Heart right ventricle (tissue), 16 donors: ENCODE measurements around the gene RBP3. TPM values are rescaled to one million over a fixed set of nuclear protein-coding genes. Genes with fewer than 3 reads are reported as not detected.

Experiments
- ATAC-seq, 8 donors: fragments of 200-7000 bp; cut with Tn5 transposase; one replicate each; pipeline ENCODE4 v1.9.1; 2020; ENCODE audit warnings: mild to moderate bottlenecking in 8 of 8, moderate library complexity in 8 of 8, moderate number of reproducible peaks in 1 of 8
- DNase-seq, 2 donors: peaks; one replicate each; pipeline ENCODE4 v3.0.0-alpha.2; 2020
- H3K27ac ChIP-seq, 10 donors: fragments of 200-600 bp; sonication (generic) in 2 of 10; one replicate each; pipeline versions ENCODE4 v1.5.0 to v1.8.0; 2020 to 2022; ENCODE audit warnings: mild to moderate bottlenecking in 3 of 10
- H3K27me3 ChIP-seq, 7 donors: fragments of 200-600 bp; one replicate each; pipeline ENCODE4 v1.8.0; 2021 to 2022; ENCODE audit warnings: mild to moderate bottlenecking in 2 of 7
- H3K36me3 ChIP-seq, 9 donors: fragments of 200-600 bp; sonication (generic) in 1 of 9; one replicate each; pipeline versions ENCODE4 v1.5.0 to v1.8.0; 2020 to 2022; ENCODE audit warnings: mild to moderate bottlenecking in 2 of 9
- H3K4me1 ChIP-seq, 9 donors: fragments of 200-600 bp; sonication (generic) in 1 of 9; one replicate each; pipeline versions ENCODE4 v1.5.0 to v1.8.0; 2020 to 2022; ENCODE audit warnings: mild to moderate bottlenecking in 4 of 9
- H3K4me3 ChIP-seq, 10 donors: fragments of 200-600 bp; sonication (generic) in 2 of 10; one replicate each; pipeline versions ENCODE4 v1.5.0 to v1.8.0; 2020 to 2022; ENCODE audit warnings: mild to moderate bottlenecking in 7 of 10, moderate library complexity in 2 of 10
- H3K9me3 ChIP-seq, 11 donors: fragments of 200-600 bp in 10 of 11; sonication (generic) in 2 of 11; one replicate each; pipeline versions ENCODE4 v1.5.0 to v1.8.0; 2013 to 2022; ENCODE audit warnings: mild to moderate bottlenecking in 2 of 11, control low read depth in 1 of 11, moderate library complexity in 1 of 11
- CTCF ChIP-seq, 9 donors: fragments of 200-600 bp; sonication (generic) in 2 of 9; IDR thresholded peaks; one replicate each; pipeline versions ENCODE4 v1.5.0 to v1.8.0; 2021 to 2022; ENCODE audit warnings: antibody characterized with exemption in 9 of 9, mild to moderate bottlenecking in 5 of 9, moderate library complexity in 1 of 9
- WGBS, 2 donors: extraction: QIAGEN DNeasy Blood & Tissue Kit; methylation state at CpG; one replicate each; pipeline ENCODE4 v1.1.7; 2013; ENCODE audit warnings: inconsistent platforms in 1 of 2; 5-methylcytosine and 5-hydroxymethylcytosine counted together
- intact Hi-C, 10 donors: fragments of 100-400 bp; cut with DNase I; formaldehyde crosslinking; loops; one replicate each; pipeline versions ENCODE4 v1.11.1 to v1.14.2; 2022
- polyA plus RNA-seq, 2 donors: library from polyadenylated mRNA; stranded (reverse); fragments of 200-250 nt; gene quantifications; one replicate each; pipeline ENCODE4 v1.2.3, GENCODE V29; 2013
- total RNA-seq, 10 donors: library from RNA; stranded (reverse); fragmentation: NEBNext Ultra II Directional in 3 of 10; extraction: Animal tissue kit (Norgen Biotek cat#: 25700) in 3 of 10; gene quantifications; one replicate each; pipeline versions ENCODE4 v1.2.1 to v1.2.4, GENCODE V29; 2021 to 2023
- donor health status: Arrhythmogenic right ventricular cardiomyopathy.
- donor health status: ischemic (EF 13 %, LVEDD 7.1; RV severe dilation, severe dysfunction).
- donor health status: healthy with polysubstance abuse.
- donor health status: DM: no; HTN: yes; CAD: no.
- donor health status: DM: no; HTN: no; CAD: no.
- donor health status: ischemic (EF 25% LVEDD 6.9; RV normal size, moderate dysfunction).
- donor health status: ischemic (EF 25% LVEDD 5.7; RV mildly dilated, moderate dysfunction).
- donor health status: healthy.
- donor health status: DM: yes; HTN: yes; CAD: no.
- donor health status: Ischemic cardiomyopathy.
- donor health status: ischemic (EF 35%, LVEDD 5.7; RV mildly dilated, moderate dysfunction).
- donor health status: nonischemic (EF 11% LVEDD 7.7; RV severe dilation, severe dysfunction).
- donor health status: DM: yes; HTN: yes; CAD: no.
- donor health status: PGD.
- donor health status: ischemic (EF 29% LVEDD 5.4; RV normal size, mild dysfunction).
- donor health status: nonischemic (EF 23%, LVEDD 6.1; RV moderate dilation, normal function).

The RBP3 gene
- total and polyA plus RNA-seq, 12 donors: not detected

GRCh38 chr10:47351899-47352815, 4.0 kb downstream of the RBP3 start:
- Histone ChIP-seq H3K36me3 (no peaks in the 10 kb centered on the region), H3K27me3 (no peaks in the 10 kb centered on the region), H3K4me1 (no peaks in the 10 kb centered on the region), H3K27ac (no peak overlapping the region), H3K9me3 (no peaks in the 10 kb centered on the region), H3K4me3 (no peak overlapping the region)
- WGBS, 2 donors: 78 to 80% methylated on average over 14 of the region's 14 CpGs
- no peak for DNase-seq
- intact Hi-C loops: no loop called here
- ATAC-seq: no peak
- TF ChIP-seq CTCF (IDR thresholded peaks at IDR 0.05): no peak

- WGBS, 2 donors: 91 to 94% methylated on average over 6 of the region's 6 CpGs
- Histone ChIP-seq H3K4me3 (no peak overlapping the region), H3K9me3 (no peaks in the 10 kb centered on the region), H3K4me1 (no peaks in the 10 kb centered on the region), H3K27ac (no peak overlapping the region), H3K27me3 (no peaks in the 10 kb centered on the region), H3K36me3 (no peaks in the 10 kb centered on the region)
- DNase-seq (no peak), ATAC-seq (no peak)
- intact Hi-C loops: no loop called here
- TF ChIP-seq CTCF (IDR thresholded peaks at IDR 0.05): no peak
These were observed 5.2 kb downstream of the RBP3 start for GRCh38 chr10:47353351-47353750.

GRCh38 chr10:47354165-47354564, 6.0 kb downstream of the RBP3 start:
- DNase-seq (no peak), ATAC-seq (peak in 1 of 8 donors; percentile 25)
- Histone ChIP-seq H3K4me1 (no peaks in the 10 kb centered on the region), H3K27ac (no peak overlapping the region), H3K27me3 (no peaks in the 10 kb centered on the region), H3K4me3 (no peak overlapping the region), H3K36me3 (no peaks in the 10 kb centered on the region), H3K9me3 (no peaks in the 10 kb centered on the region)
- peak in 1 of 9 donors; percentile 5 for TF ChIP-seq CTCF (IDR thresholded peaks at IDR 0.05)
- 73 to 76% methylated on average over 4 of the region's 4 CpGs for WGBS, 2 donors
- intact Hi-C loops: no loop called here

GRCh38 chr10:47354900-47355299, 6.7 kb downstream of the RBP3 start:
- ATAC-seq (no peak), DNase-seq (no peak)
- no peaks in the 10 kb centered on the region for H3K36me3 ChIP-seq
- H3K4me1 ChIP-seq: no peaks in the 10 kb centered on the region
- intact Hi-C loops: no loop called here
- no peak overlapping the region for H3K27ac ChIP-seq
- H3K4me3 ChIP-seq: no peak overlapping the region
- 73 to 84% methylated on average over 1 of the region's 1 CpG for WGBS, 2 donors
- no peaks in the 10 kb centered on the region for H3K9me3 ChIP-seq
- H3K27me3 ChIP-seq: no peaks in the 10 kb centered on the region
- TF ChIP-seq CTCF (IDR thresholded peaks at IDR 0.05): no peak
